ENCODE data around the gene PTPN3. TPM values are rescaled to one million over a fixed set of nuclear protein-coding genes. Genes with fewer than 3 reads are reported as not detected.

Gene PTPN3
- total and polyA plus RNA-seq, 4 donors, result 6.3 to 30.3 (median 23.5) TPM

GRCh38 chr9:109487247-109487646 lies 10.9 kb downstream of the PTPN3 start:
- Histone ChIP-seq H3K9me3 (ENCODE audit: control insufficient read depth in 4 of 4, low read length in 3 of 4) (no peaks in the 10 kb centered on the region), H3K27ac (ENCODE audit: low read depth in 1 of 2, low read length in 2 of 2) (no peak overlapping the region), H3K4me3 (ENCODE audit: low read depth in 1 of 3, low read length in 3 of 3) (no peak overlapping the region), H3K4me1 (ENCODE audit: control insufficient read depth in 4 of 4, insufficient read depth in 4 of 4, low read length in 3 of 4) (peaks cover 0 to 3% (median 0%) of the 10 kb centered on the region in 4 donors), H3K27me3 (ENCODE audit: control insufficient read depth in 4 of 4, insufficient read depth in 4 of 4, low read length in 3 of 4) (no peaks in the 10 kb centered on the region), H3K9ac (ENCODE audit: low read depth in 1 of 2, low read length in 2 of 2) (no peak overlapping the region), H3K36me3 (ENCODE audit: control insufficient read depth in 4 of 4, insufficient read depth in 3 of 4, low read depth in 1 of 4, low read length in 3 of 4) (no peaks in the 10 kb centered on the region)
- no peak for DNase-seq (ENCODE audit: low spot score)
- no peak for TF ChIP-seq FOXA2 (IDR thresholded peaks at IDR 0.05)
- TF ChIP-seq REST (IDR thresholded peaks at IDR 0.05), result no peak
- TF ChIP-seq CTCF (IDR thresholded peaks at IDR 0.05; ENCODE audit: low read depth, low read length, missing input control), result no peak
- TF ChIP-seq EGR1 (IDR thresholded peaks at IDR 0.05; ENCODE audit: low read depth in 2 of 2), result no peak
- TF ChIP-seq GABPA (IDR thresholded peaks at IDR 0.05 in 1 of 2, conservative IDR thresholded peaks at IDR 0.05 in 1 of 2), result no peak
- no peak for TF ChIP-seq YY1 (IDR thresholded peaks at IDR 0.05)
- TF ChIP-seq ATF3 (IDR thresholded peaks at IDR 0.05), result no peak
- no peak for TF ChIP-seq FOXA1 (IDR thresholded peaks at IDR 0.05)
- TF ChIP-seq JUND (IDR thresholded peaks at IDR 0.05), result no peak
- no peak for TF ChIP-seq RXRA (IDR thresholded peaks at IDR 0.05)
- TF ChIP-seq HNF4A (conservative IDR thresholded peaks at IDR 0.05), result no peak
- no peak for TF ChIP-seq SP1 (IDR thresholded peaks at IDR 0.05)
- TF ChIP-seq RAD21 (IDR thresholded peaks at IDR 0.05), result no peak
- TF ChIP-seq, protein P1, sequence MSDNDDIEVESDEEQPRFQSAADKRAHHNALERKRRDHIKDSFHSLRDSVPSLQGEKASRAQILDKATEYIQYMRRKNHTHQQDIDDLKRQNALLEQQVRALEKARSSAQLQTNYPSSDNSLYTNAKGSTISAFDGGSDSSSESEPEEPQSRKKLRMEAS (IDR thresholded peaks at IDR 0.05), result no peak
- no peak for TF ChIP-seq TAF1 (conservative IDR thresholded peaks at IDR 0.05)
- 66% methylated on average over 7 of the region's 7 CpGs for WGBS

GRCh38 chr9:109483744-109484429 lies 14.2 kb downstream of the PTPN3 start:
- H3K4me3 ChIP-seq (ENCODE audit: low read depth in 1 of 3, low read length in 3 of 3), result no peak overlapping the region
- WGBS, result 91% methylated on average over 14 of the region's 14 CpGs
- H3K9ac ChIP-seq (ENCODE audit: low read depth in 1 of 2, low read length in 2 of 2), result no peak overlapping the region
- H3K4me1 ChIP-seq (ENCODE audit: control insufficient read depth in 4 of 4, insufficient read depth in 4 of 4, low read length in 3 of 4), result peaks cover 0 to 8% (median 2%) of the 10 kb centered on the region in 4 donors
- no peaks in the 10 kb centered on the region for H3K9me3 ChIP-seq (ENCODE audit: control insufficient read depth in 4 of 4, low read length in 3 of 4)
- TF ChIP-seq TAF1 (conservative IDR thresholded peaks at IDR 0.05), result no peak
- no peak for TF ChIP-seq ATF3 (IDR thresholded peaks at IDR 0.05)
- TF ChIP-seq NR2F2 (IDR thresholded peaks at IDR 0.05), result no peak
- TF ChIP-seq RXRA (IDR thresholded peaks at IDR 0.05), result no peak
- TF ChIP-seq GABPA (IDR thresholded peaks at IDR 0.05 in 1 of 2, conservative IDR thresholded peaks at IDR 0.05 in 1 of 2), result no peak
- no peak for TF ChIP-seq HNF4G (IDR thresholded peaks at IDR 0.05)
- no peak for TF ChIP-seq EGR1 (IDR thresholded peaks at IDR 0.05; ENCODE audit: low read depth in 2 of 2)
- TF ChIP-seq, protein P2, sequence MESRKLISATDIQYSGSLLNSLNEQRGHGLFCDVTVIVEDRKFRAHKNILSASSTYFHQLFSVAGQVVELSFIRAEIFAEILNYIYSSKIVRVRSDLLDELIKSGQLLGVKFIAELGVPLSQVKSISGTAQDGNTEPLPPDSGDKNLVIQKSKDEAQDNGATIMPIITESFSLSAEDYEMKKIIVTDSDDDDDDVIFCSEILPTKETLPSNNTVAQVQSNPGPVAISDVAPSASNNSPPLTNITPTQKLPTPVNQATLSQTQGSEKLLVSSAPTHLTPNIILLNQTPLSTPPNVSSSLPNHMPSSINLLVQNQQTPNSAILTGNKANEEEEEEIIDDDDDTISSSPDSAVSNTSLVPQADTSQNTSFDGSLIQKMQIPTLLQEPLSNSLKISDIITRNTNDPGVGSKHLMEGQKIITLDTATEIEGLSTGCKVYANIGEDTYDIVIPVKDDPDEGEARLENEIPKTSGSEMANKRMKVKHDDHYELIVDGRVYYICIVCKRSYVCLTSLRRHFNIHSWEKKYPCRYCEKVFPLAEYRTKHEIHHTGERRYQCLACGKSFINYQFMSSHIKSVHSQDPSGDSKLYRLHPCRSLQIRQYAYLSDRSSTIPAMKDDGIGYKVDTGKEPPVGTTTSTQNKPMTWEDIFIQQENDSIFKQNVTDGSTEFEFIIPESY (IDR thresholded peaks at IDR 0.05), result no peak
- TF ChIP-seq HNF4A (conservative IDR thresholded peaks at IDR 0.05), result no peak
- TF ChIP-seq CTCF (IDR thresholded peaks at IDR 0.05; ENCODE audit: low read depth, low read length, missing input control), result no peak
- TF ChIP-seq YY1 (IDR thresholded peaks at IDR 0.05), result no peak
- no peak for TF ChIP-seq FOXA1 (IDR thresholded peaks at IDR 0.05)
- H3K27me3 ChIP-seq (ENCODE audit: control insufficient read depth in 4 of 4, insufficient read depth in 4 of 4, low read length in 3 of 4), result no peaks in the 10 kb centered on the region
- no peak overlapping the region for H3K27ac ChIP-seq (ENCODE audit: low read depth in 1 of 2, low read length in 2 of 2)
- no peak for DNase-seq (ENCODE audit: low spot score)
- no peaks in the 10 kb centered on the region for H3K36me3 ChIP-seq (ENCODE audit: control insufficient read depth in 4 of 4, insufficient read depth in 3 of 4, low read depth in 1 of 4, low read length in 3 of 4)
